CD1c-positive myeloid dendritic cell (primary cell): ENCODE results near the gene LRRC38.
"Not testable (repeated sequence)": the region's sequence is repeated elsewhere in the genome, so short reads cannot be mapped to it uniquely, and the experiment has no call there.

Experiments
- DNase-seq: peaks from one replicate; pipeline ENCODE4 v3.0.0-alpha.2; 2016; ENCODE audit errors: extremely low spot score

The LRRC38 gene

DNA sequence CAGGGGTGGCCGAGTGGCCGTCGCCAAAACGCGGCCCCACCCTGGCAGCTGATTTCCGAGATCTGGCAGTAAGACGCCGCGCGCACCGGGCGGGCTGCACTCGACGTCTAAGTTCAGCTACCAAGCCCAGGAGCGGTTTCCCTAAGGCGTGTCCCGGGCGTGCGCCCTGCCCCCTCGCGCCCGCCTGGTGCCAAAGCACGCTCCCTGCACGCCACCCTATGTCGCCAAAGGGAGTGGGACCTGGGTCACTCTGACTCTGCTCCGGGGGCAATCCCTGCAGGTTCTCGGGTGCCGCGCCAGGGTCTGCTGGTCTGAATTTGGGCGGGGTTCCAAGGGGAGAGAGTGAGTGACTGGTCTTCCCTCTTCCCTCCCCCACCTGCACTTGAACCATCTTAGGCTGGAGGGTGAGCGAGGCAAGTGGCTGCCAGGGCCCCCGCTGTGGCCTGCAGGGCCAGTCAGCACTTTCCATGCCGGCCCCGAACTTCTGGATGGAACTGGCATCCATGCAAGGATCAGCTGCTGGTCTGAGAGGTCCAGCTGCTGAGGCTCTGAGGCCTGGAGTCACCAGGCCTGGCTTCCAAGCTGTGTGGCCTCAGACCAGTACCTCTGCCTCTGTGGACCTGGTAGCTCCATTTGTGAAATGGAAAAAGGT is at the start of gene LRRC38:
LRRC38 (minus strand) TSS at position 109 of the 652 bp plus-strand sequence. CDS start 410 bp downstream, outside the sequence.
- DNase-seq = no peak

- not testable (repeated sequence) for DNase-seq
Observed at GRCh38 chr1:13562981-13563380, 49.2 kb upstream of the LRRC38 start.

- no peak for DNase-seq
Observed at GRCh38 chr1:13560541-13560940, 46.7 kb upstream of the LRRC38 start.

DNA sequence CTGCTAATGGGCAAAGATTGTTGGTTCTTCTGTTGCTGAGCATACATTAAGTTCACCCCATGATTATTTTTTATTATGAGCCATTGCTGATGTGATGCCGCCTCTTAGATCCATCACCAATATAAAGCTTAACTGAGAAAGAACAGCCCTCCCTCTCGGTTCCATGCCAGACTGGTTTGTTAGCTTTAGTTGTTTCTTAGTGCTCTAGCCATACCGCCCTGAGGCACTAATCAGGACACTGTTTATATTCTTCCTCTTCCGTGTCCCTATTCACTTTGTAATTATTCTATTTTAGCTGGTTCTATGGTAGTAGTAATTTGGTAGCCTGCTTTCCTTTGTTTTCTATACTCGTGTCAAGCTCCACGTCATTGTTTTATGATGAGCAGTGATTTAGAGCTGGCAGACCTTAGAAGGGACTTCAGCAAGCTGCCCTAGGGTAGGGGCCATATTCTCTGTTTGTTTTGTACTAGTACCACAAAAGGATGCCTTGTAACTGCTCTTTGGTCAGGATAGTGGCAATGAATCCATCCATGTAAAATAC is 42.5 kb upstream of the LRRC38 start:
- no peak for DNase-seq

DNA sequence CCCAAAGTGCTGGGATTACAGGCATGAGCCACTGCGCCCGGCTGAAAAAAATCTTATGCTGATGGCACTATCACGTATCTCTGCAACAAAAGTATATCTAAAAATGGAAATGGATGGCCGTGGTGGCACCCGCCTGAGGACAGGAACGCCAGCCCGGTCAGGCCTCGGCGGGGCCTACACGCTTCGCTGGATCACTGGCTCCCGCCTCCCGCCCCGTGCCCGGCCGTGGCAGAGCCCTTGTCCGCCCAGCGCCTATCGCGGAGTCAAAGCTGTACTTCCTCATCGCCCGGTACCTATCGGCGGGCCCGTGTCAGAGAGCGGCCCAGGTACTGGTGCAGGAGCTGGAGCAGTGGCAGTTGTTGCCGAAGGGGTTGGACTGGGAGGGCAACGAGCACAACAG is 41.0 kb upstream of the LRRC38 start:
- no peak for DNase-seq

GRCh38 chr1:13550663-13551062 is 36.9 kb upstream of the LRRC38 start:
- DNase-seq = no peak

DNA sequence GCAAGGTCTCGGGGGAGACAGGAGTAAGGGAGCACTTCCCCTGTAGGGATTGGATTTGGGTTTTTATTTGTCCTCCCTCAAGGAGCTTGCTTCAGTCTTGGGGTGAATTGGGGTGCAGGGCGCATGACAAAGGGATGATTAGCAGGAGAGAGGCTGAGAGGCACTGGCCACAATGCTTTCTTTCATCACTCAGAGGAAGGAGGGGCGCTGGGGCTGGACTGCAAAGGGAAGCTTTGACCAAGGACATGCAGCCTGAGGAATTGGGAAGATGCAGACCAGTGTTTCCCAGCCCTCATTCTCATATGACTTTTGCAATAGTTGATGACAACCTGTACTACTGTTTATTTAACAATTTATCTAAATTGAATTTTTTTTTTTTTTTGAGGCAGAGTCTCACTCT is 35.7 kb upstream of the LRRC38 start:
- no peak for DNase-seq

GRCh38 chr1:13549021-13549420 is 35.2 kb upstream of the LRRC38 start:
- no peak for DNase-seq

- DNase-seq = no peak
Observed at GRCh38 chr1:13548281-13548680, 34.5 kb upstream of the LRRC38 start.

DNA sequence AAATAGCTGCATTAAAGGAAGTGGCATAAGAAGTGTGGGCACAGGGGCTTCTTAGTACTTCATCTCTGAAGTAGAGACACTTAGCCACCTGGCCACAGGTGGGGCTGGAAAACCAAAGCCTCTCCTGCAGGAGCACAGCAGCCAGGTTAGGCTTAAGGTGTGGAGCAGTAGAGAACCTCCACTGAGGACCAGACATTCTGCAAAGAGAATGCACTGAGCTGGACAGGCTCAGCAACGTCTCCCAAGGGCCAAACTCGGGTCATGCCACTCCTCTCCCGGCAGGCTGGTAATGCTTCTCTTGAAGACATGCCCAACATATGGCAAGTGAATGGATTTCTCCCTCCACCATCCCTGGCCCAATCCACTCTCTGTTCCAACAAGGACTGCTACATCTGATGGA is 33.0 kb upstream of the LRRC38 start:
- no peak for DNase-seq

DNA sequence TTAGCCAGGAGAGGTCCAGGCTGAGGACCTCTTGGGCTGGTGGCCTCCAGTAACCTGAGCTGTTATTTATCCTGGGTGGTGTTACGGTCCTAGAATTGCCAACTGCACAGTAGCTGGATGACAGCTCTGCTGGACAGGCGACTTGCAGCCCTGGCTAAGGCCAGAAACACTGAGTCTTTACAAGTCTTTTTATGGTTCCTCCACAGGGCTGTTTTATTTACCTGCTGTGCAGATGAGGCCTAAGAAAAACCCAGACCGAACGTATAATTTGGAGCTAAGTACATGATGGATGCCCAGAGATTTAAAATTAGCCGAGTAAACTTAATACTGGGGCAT is 30.4 kb upstream of the LRRC38 start:
- no peak for DNase-seq

DNA sequence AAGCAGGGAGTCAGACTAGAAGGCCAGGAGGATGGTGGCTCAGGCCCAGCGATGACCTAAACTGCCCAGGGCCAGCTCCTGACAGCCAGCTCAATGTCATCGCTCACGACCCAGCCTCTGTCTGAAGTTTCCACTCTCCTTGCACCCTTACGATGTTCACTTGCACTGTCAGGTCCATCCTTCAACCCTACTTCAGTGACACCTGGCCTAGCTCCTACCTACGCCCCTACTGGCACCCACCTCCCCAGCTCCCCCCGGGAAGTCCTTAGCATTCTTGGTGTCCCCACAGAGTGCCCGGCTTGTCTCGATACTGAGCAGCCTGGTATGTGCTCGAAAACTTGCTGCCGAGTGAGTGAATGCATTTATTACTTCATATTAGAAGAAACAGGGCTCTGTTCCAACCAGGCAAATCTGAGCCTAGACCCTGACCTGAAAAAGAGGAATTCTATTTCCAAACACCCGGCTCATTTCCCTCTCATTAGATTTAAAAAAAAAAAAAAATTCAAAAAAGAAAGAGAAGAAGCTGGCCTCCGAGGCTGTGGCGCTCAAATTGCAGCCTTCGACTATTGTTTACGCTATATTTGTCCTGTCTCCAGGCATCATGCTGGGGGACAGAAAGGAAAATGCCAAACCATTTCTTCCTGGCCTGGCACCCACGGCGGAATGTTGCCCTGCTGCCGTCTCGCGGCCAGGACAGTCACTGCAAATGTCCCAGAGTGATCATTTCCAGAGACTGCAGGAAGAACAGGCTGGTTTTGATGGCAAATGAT is 29.8 kb upstream of the LRRC38 start:
- DNase-seq = no peak

DNA sequence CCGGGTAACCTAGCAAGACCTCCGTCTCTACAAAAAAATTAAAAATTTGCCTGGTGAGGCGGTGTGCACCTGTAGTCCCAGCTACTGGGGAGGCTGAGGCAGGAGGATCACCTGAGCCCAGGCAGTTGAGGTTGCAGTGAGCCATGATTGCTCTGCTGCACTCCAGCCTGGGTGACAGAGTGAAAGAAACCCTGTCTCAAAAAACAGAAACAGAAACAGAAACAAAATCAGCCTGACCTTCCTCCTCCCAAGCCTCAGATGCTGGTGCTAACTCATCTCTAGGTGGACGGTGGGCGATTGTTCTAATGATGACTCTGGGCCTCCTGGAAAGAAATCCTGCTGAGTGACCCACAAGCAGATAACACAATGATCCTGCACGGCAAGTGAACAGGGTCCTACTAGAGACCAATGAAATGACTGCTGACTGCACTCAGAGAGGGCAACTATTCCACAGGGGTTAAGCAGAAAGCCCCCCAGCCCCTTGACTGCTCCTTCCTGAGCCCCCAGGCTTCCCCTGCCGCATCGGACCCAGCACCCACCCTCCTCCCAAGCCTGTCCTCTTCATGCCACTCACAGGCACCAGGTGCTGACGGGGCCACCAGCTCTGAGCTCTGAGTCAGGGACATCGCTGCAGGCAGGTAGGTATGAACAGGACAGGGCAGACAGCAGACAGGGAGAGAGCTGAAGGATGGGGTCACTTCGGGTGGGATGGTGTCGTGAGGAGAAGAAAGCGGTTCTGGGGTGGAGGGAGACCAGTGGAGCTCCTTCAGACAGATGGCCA is 27.8 kb upstream of the LRRC38 start:
- no peak for DNase-seq

DNA sequence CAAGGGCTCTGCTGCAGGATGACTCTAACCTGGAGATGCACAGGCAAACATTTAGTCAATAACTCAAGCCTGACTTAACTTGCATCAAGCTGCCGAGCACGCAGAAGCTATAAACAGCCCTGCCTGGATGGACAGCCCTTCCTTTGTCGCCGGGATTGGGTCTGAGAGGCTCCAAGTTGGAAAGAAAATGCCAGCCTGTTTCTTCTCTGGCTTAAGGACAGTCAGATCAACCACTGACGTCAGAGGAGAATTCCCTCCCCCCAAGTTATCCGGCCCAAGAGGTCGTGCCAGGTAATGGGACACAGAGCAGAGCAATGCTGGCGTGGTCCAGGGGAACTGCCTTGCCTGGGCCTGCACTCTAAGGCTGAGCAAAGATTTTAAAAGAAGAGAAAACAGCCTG is 27.1 kb upstream of the LRRC38 start:
- DNase-seq = no peak

DNA sequence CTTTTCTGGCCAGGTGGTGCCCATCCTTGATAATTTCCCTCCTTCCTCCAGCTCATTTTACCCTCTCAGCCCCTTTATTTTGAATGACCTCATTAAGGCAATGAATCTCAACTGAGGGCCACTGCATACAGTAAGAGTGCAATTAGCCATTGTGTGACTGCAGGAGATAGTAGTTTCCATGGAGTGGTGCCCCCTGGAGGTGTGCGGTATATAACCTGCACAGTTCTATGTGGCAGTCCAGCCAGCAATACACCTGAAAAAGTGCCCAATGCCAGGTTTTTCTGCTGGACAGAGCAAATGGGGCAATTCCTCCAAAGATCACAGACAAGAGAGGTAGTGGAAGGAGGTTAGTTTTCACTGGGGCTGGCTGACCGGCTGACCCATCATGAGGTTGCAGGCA is 25.9 kb upstream of the LRRC38 start:
- DNase-seq = no peak

DNA sequence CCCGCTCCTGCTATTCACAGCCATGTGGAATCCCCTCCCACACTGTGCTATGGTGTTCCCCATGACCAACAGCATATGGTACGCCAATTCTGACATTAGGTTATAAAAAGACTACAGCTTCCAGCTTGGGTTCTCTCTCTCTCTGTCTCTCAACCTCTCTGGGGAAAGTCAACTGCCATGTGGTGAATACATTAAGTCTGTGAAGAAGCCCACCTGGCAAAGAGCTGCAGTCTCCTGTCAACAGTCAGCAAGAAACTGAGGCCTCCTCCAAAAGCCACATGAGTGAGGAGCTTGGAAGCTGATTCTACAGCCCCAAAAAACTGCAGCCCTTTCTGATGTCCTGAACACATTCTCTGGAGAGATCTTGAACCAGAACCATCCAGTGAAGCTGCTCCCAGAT is 25.0 kb upstream of the LRRC38 start:
- no peak for DNase-seq

- no peak for DNase-seq
Observed at GRCh38 chr1:13536571-13536970, 22.8 kb upstream of the LRRC38 start.

DNA sequence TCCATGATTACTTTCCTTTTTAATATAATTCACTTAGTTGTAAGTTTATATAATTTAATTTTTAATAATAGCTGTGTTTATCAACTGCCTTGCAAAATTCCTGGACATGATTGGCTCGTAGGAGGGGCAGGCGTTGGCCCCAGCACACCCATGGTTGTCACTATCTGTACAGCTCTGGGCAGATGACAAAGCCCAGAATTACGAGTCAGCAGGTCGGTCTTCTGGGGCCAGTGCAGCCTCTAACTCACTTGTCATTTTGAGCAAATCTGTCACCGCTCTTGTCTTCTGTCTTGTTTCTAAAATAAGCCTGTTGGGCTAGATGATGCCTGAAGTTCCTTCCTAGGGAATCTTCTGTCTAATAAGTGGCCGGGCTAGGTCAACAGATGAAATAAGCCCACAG is 21.4 kb upstream of the LRRC38 start:
- DNase-seq = no peak

GRCh38 chr1:13528320-13528719 is 14.5 kb upstream of the LRRC38 start:
- no peak for DNase-seq

- no peak for DNase-seq
Observed at GRCh38 chr1:13523780-13524477, 10.1 kb upstream of the LRRC38 start.

DNA sequence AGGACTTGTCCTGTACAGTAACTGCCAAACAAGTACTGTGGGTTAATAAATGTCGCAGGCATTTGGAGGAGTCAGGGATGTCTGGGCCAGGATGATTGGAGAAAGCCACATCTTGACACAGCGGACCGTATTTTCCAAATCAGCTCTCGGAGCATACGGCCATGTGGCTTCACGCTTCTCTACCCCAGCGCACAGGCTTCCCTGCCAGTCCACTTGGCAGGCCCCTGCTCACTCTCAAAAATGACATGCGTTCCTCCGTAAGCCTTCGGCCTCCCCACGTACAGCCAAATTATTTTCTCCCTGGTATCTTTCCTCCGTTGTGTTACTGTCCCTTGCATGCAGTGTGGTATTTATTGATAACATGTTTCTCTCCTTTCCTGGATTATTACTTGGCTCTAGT is 7.2 kb upstream of the LRRC38 start:
- no peak for DNase-seq

GRCh38 chr1:13517193-13517812 is 3.5 kb upstream of the LRRC38 start:
- no peak for DNase-seq
